Nephron (organoid): ENCODE data around the gene KLHDC2.
"Not testable (repeated sequence)": the region's sequence is repeated elsewhere in the genome, so short reads cannot be mapped to it uniquely, and the experiment has no call there.

Source experiments
- H3K27ac Mint-ChIP-seq, 3 experiments: 2 replicates each; pipeline ENCODE4 v1.8.0; 2020; ENCODE audit warnings: mixed read lengths in 3 of 3, mild to moderate bottlenecking in 2 of 3, moderate library complexity in 1 of 3
- H3K27me3 Mint-ChIP-seq: 2 replicates; pipeline ENCODE4 v1.8.0; 2021; ENCODE audit warnings: low read depth, mild to moderate bottlenecking, moderate library complexity, mixed read lengths
- H3K36me3 Mint-ChIP-seq: 2 replicates; pipeline ENCODE4 v1.8.0; 2020; ENCODE audit warnings: low read depth, mixed read lengths
- H3K4me1 Mint-ChIP-seq: 2 replicates; pipeline ENCODE4 v1.8.0; 2020; ENCODE audit warnings: mixed read lengths
- H3K4me3 Mint-ChIP-seq, 3 experiments: 2 replicates each; pipeline ENCODE4 v1.8.0; 2020; ENCODE audit warnings: mild to moderate bottlenecking in 3 of 3, mixed read lengths in 3 of 3, moderate library complexity in 2 of 3
- H3K9me3 Mint-ChIP-seq: 2 replicates; pipeline ENCODE4 v1.8.0; 2020; ENCODE audit warnings: mixed read lengths
- CTCF ChIP-seq, 3 experiments: fragments of 200-600 bp; sonication (generic); IDR thresholded peaks; one replicate each; pipeline ENCODE4 v1.5.0; 2021; ENCODE audit warnings: antibody characterized with exemption in 3 of 3; ENCODE audit not compliant: unreplicated experiment in 3 of 3

Gene KLHDC2

GRCh38 chr14:49796025-49796424 lies 28.1 kb downstream of the KLHDC2 start:
- no peak overlapping the region for H3K4me3 Mint-ChIP-seq
- peaks cover 75% of the 10 kb centered on the region for H3K36me3 Mint-ChIP-seq
- H3K27me3 Mint-ChIP-seq: no peaks in the 10 kb centered on the region
- TF ChIP-seq CTCF (IDR thresholded peaks at IDR 0.05; ENCODE audit: unreplicated experiment in 3 of 3): no peak
- peak overlapping the region in 1 of 3 experiments; percentile 53 for H3K27ac Mint-ChIP-seq
- H3K4me1 Mint-ChIP-seq: no peaks in the 10 kb centered on the region
- no peaks in the 10 kb centered on the region for H3K9me3 Mint-ChIP-seq

- Mint-ChIP-seq H3K4me1 (no peaks in the 10 kb centered on the region), H3K4me3 (no peak overlapping the region), H3K27ac (no peak overlapping the region), H3K9me3 (peaks cover 6% of the 10 kb centered on the region), H3K27me3 (no peaks in the 10 kb centered on the region), H3K36me3 (peaks cover 78% of the 10 kb centered on the region)
- no peak for TF ChIP-seq CTCF (IDR thresholded peaks at IDR 0.05; ENCODE audit: unreplicated experiment in 3 of 3)
These were observed 40.8 kb downstream of the KLHDC2 start for GRCh38 chr14:49808780-49809179.

GRCh38 chr14:49816118-49816517 lies 48.2 kb downstream of the KLHDC2 start:
- peaks cover 96% of the 10 kb centered on the region for H3K36me3 Mint-ChIP-seq
- H3K9me3 Mint-ChIP-seq: peaks cover 30% of the 10 kb centered on the region
- H3K27me3 Mint-ChIP-seq, H3K27ac Mint-ChIP-seq, H3K4me3 Mint-ChIP-seq, H3K4me1 Mint-ChIP-seq: not testable (repeated sequence)

GRCh38 chr14:49816844-49817243 lies 48.9 kb downstream of the KLHDC2 start:
- Mint-ChIP-seq H3K36me3 (peaks cover 91% of the 10 kb centered on the region), H3K9me3 (peaks cover 29% of the 10 kb centered on the region), H3K4me3 (no peak overlapping the region), H3K27ac (no peak overlapping the region), H3K4me1 (no peaks in the 10 kb centered on the region), H3K27me3 (no peaks in the 10 kb centered on the region)
- no peak for TF ChIP-seq CTCF (IDR thresholded peaks at IDR 0.05; ENCODE audit: unreplicated experiment in 3 of 3)

GRCh38 chr14:49820176-49820575 lies 52.2 kb downstream of the KLHDC2 start:
- no peaks in the 10 kb centered on the region for H3K4me1 Mint-ChIP-seq
- no peak overlapping the region for H3K27ac Mint-ChIP-seq
- H3K36me3 Mint-ChIP-seq: peaks cover 86% of the 10 kb centered on the region
- H3K27me3 Mint-ChIP-seq: no peaks in the 10 kb centered on the region
- TF ChIP-seq CTCF (IDR thresholded peaks at IDR 0.05; ENCODE audit: unreplicated experiment in 3 of 3): no peak
- H3K4me3 Mint-ChIP-seq: no peak overlapping the region
- H3K9me3 Mint-ChIP-seq: peaks cover 26% of the 10 kb centered on the region

GRCh38 chr14:49828640-49829039 lies 60.7 kb downstream of the KLHDC2 start:
- Mint-ChIP-seq H3K27me3 (no peaks in the 10 kb centered on the region), H3K9me3 (no peaks in the 10 kb centered on the region), H3K4me3 (no peak overlapping the region), H3K36me3 (peaks cover 86% of the 10 kb centered on the region), H3K4me1 (no peaks in the 10 kb centered on the region), H3K27ac (no peak overlapping the region)
- TF ChIP-seq CTCF (IDR thresholded peaks at IDR 0.05; ENCODE audit: unreplicated experiment in 3 of 3): no peak
